HG03039 (cell line): ENCODE data around the gene FBN3.

Source experiments
- ATAC-seq: cut with Tn5 transposase; IDR thresholded peaks from one replicate; pipeline ENCODE4 v1.9.1; 2021; ENCODE audit warnings: mild to moderate bottlenecking, moderate library complexity; ENCODE audit not compliant: unreplicated experiment

The FBN3 gene

DNA sequence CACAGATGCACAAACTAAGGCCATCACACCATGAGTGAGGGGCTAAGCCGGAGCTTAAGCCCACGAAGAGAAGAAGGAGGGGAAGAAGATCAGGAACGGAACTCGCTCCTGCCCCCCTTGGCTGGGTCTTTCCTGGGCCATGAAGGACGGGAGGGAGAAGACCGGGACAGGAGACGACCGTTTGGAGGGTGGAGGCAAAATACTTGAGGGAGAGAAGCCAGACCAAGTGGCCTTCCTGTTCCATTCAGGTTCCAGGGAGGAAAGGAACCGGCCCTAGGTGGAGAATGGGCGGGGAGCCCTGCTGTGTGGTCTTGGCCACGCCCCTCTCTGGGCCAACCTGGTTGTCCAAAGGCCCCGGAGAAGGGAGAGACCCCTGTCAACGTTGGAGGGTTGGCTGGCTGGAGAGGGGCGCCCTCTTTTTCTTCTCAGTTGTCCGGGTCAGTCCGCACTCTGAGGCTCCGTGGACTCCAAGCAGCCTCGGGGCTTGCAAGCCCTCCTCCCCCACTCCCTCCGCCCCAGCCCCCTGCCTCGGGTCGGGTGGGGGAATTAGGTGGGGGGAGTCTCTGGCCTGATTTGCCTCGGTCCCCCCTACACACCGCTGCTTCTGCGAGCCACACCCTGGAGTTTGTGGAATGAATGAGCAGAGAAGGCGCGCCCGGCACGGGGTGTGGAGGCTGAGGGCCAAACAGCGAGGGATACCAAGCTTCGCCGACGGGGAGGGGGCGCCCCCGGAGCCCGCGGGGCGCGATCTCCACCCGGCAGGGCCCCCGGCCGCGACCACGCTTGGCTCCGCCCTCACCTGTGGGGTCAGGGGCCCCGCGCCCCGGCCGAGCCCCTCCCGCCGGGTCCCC lies 757 bp downstream of the FBN3 start:
- ATAC-seq = no peak

DNA sequence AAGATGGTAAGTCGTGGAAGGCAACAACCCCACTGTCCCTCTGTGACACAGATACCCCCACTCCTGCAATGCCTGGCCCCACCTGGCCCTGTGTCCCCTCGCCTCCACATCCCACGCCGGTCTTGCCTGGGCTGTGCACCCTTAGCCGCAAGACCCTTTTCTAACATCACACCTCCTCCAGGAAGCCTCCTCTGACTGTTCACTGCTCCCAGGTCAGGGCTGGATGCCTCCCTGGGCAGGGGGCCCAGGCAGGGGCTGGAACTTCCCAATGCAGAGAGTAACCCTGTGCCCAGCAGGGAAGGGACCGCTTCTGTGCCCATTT lies 1.3 kb downstream of the FBN3 start:
- no peak for ATAC-seq

DNA sequence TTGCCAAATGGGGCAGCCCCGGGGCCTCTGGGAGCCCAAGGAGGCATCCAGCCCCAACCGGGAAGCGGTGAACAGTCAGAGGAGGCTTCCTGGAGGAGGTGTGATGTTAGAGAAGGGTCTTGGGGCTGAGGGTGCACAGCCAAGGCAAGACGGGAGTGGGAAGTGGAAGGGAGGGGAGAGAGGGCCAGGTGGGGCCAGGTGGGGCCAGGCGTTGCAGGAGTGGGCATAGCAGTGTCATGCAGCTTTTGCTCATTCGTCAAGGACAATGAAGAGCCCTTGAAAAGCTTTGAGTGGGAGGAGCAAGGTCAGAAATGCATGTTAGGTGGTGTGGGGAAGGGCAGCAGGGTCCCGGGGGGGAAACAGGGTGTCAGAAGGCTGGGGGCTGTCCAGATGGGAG lies 1.8 kb downstream of the FBN3 start:
- ATAC-seq = no peak

DNA sequence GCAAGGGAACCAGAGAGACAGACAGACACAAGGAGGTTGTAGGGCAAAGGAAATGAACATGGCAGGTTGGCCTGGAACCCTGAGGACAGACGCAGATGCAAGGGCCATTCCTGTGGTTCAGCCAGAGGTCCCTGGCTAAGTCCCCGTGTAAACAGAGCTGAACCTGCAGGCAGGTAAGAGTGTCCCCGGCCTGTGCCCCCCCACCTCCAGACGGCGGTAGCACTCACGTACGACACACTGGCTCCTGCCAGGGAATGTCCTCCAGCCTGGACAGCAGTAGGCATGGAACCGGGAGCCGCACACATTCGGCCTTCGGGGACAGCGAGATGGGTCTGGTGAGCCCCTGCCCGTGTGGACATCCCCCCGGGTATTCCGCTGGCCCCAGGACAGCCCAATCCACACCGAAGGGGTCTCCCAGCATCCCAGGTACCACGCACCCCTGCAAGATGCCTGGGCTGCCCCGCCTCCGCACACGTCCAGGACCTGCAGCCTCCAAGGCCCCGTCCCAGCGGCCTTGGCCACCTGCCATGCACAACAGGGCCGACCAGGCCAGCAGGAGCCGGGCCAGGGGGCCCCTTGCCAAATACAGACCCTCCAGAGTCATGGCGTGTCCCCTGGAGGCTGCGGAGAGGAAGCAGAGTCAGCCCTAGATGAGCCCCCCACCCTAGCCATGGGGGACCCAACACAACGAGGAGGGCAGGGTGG lies 2.4 kb downstream of the FBN3 start:
- no peak for ATAC-seq

DNA sequence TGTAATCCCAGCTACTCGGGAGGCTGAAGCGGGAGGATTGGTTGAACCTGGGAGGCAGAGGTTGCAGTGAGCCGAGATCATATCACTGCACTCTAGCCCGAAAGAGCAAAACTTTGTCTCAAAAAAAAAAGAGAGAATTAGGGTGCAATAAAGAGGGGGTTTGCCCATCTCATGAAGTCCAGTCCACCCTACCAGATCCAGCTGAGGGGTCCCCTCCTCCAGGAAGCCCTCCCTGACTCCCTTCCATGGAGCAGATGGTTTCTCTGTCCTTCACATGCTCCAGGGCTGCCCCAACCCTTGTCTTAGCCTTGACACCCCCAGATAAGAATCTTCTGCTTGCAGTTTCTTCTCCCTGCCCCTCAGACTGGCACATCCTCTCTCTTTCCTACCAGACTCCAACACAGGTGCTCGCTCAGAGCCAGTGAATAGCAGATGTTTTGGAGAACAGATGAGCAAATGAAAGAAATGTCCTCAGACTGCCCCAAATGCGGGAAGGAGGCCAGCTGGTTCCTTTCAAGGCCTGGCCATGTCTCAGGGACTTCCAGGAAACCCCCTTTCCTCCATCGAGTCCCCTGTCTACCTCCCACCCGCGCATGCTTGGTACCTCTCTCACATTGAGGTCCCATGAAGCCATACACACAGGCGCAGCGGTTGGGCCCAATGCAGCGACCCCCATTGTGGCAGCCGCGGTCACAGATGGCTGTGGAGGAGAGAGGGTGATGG lies 5.0 kb downstream of the FBN3 start:
- ATAC-seq = no peak

DNA sequence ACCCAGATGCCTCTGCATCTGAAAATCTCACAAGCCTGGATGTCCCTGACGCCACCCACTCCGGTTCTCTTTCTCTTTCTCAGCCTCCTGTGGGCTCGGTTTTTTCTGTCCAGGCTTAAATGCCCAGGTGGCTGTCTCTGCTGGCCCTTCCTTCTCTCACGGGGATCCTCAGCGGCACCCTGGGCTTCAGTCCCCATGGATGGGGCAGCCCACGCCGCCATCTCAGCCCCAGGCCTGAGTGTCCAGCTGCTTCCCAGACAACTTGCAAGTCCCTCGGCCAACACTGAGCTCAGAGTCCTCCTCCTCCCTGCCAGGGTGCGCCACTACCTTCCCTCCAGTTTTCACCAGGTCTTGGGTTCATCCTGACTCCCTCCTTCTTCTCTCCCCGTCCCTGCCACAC lies 6.4 kb downstream of the FBN3 start:
- no peak for ATAC-seq

DNA sequence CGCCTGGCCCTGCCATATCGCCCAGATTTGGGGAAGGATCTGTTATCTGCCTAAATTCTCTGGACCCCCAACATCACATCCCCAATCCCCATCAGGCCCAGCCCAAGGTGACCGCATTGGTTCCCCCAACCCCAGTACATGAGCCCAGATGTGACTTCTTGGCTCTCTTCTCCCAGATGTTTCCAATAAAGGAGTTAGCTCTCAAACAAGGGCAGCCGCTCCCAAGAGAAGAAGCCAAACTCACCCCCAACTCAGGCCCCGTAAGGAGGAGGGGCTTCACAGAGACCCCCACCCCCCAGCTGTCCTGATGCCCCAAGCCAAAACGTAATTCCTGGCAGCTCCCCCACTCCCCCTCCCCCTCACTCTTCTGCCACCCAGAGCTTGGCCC lies 6.9 kb downstream of the FBN3 start:
- no peak for ATAC-seq

DNA sequence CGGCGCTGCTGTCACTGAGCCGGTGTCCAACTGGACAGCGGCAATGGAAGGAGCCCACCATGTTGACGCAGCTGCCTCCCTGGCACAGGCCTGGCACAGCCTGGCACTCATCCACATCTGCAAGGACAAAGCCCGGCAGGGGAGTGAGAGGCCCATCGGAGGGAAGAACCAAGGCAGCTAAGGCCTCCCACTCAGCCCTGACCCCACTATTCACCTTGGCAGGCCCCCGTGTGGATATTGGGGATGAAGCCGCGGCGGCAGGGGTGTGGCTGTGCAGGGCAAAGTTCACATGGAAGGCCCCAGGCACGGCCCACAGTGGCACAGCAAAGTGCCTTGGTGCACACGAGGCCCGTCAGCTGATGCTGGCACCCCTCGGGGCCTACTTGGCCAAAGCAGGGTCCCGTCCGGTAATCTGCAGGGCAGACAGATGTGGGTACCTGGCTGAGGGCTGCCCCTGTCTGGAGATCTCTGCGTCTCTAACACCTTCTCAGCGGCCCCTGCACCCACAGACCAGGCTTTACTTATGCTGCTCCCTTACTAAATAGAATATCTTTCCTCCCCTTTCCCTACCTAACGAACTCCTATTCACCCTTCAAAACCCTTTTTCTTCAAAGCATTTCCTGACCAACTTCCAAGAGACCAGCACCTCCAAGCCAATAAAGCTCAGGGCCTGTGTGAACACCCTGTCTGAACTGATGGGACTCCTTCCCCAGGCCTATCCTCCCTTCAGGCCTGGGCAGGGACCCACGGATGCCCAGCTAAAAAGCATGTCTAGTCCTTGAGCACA lies 7.5 kb downstream of the FBN3 start:
- ATAC-seq = no peak

DNA sequence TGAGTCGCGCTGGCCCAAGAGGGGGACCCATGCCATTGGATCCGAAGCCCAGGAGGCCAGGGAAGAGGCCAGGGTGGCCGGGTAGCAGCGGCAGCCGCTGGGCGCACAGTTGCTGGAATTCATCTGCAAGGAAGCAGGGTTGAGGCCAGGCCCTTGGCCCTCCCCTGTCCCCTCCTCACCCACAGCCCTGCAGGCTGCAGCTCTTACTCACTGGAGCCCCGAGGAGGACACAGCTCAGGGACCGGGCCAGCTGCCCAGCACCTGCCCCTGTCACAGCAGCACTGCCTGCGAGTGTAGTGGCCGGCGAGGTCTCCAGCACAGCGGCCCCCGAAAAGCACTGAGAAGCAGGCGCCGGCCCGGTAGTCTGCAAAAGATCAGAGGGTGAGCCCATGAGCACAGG lies 11.2 kb downstream of the FBN3 start:
- no peak for ATAC-seq

DNA sequence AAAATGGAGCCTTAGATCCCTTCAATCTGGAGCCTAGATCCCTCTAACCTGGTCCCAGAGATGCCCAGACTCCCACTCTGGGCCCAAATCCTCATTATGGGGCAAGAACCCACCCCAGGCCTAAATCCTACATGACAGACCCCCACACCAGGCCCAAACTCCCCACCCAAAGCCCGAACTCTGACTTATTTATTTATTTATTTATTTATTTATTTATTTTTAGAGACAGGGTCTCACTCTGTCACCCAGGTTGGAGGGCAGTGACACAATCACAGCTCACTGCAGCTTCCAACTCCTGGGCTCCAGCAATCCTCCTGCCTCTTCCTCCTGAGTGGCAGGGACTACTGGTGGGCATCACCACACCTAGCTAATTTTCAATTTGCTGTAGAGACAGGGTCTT lies 12.0 kb downstream of the FBN3 start:
- no peak for ATAC-seq

DNA sequence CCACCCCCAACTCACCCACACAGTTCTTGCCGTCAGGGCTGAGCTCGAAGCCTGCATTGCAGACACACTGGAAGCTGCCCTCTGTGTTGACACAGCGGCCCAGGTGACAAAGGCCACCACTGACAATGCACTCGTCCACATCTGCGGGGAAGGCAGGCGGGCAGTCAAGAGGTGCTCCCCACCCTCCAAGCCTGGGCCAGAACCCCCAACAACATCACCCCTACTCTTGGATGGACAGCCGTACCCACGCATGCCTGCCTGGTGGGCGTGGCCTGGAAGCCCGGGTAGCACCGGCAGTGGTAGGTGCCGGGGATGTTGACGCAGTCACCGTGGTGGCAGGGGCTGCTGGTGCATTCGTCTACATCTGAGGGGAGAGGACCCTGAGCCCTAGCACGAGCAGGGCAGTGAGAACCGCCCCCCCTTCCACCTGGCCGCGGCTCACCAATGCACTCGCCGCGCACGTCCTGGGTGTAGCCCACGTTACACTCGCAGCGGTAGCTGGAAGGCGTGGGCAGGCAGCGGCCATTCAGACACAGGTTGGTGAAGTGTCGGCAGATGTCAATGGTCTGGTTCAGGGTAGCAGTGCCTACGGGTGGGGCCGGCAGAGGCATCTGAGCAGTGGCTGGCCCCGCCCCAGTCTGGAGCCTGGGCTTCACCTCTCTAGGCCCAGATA lies 13.3 kb downstream of the FBN3 start:
- no peak for ATAC-seq

DNA sequence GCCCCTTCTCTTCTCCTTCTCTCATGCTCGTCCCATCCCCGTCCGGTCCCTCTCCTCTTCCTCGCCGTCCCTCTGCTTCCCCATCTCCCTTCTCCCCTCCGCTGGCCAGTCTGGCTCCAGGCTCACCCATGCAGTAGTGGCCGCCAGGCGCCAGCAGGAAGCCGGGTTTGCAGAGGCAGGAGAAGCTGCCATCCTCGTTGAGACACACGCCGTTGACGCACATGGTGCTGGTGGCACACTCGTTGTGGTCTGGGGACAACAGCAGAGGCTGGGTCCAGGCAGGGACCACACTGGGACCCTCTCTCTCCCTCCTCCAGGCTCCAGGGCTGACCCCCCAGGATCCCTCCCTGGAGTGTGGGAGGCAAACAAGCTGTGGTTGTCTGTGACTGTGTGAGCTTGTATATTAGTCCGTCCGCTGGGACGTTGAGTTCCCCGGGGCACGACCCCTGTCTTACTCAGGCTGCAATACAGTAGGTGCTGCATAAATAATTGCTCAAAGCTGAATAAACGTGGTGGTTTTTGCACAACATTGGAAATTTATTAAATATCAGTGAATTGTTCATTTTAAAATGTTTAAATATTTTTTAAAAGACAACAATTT lies 16.4 kb downstream of the FBN3 start:
- no peak for ATAC-seq

DNA sequence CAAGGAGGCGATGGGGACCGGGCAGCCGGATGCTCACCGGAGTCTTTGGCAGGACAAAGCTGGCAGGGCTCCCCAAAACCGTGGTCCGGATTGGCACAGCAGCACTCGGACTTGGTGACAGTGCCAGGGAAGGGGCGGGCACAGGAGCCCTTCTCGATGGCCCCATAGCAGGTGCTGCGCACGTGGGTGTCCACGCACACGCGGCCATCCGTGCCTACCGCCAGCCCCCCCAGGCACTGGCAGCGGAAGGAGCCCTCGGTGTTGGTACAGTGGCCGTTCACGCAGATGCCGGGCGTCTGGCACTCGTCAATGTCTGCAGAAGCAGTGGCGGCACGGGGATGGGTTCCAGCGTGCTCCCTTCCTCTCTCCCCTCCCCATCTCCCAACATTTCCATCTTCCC lies 17.9 kb downstream of the FBN3 start:
- ATAC-seq = no peak

DNA sequence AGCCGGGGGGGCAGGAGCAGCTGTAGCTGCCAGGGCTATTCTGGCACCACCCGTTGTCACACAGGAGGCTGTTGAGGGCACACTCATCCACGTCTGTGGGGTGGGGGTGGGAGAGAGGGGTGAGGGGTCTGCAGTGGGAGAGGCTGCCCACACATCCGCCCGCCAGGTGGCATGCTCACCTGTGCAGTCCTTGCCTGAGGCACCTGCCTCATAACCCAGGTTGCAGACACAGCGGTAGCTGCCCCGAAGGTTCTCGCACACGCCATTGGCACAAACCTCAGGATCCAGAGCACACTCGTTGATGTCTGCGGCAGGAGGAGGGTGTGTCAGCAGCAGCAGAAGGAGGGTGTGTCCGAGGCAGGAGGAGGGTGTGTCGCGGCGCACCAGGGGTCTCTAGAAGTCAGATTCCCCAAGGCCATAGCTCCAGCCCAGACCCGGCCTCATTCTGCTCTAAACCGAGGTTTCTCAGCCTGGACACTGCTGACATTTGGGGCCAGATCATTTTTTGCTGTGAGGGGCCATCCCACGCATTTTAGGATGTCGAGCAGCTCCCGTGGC lies 20.3 kb downstream of the FBN3 start:
- no peak for ATAC-seq

DNA sequence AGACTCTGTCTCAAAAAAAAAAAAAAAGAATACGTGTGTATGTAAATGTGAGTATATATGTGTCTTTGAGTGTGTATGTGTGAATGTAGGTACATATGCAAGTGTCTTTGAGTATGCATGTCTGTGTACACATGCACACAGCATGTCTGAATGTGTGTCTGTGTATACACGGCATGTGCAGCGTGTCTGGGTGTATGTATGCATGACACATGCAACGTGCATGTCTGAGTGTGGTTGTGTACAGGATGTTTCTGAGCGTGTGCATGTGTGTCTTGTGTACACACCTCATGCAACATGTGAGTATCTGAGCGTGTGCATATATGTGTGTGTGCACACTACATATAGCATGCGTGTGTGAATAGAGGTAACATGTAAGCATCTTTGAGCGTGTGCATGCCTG lies 20.8 kb downstream of the FBN3 start:
- ATAC-seq = no peak

DNA sequence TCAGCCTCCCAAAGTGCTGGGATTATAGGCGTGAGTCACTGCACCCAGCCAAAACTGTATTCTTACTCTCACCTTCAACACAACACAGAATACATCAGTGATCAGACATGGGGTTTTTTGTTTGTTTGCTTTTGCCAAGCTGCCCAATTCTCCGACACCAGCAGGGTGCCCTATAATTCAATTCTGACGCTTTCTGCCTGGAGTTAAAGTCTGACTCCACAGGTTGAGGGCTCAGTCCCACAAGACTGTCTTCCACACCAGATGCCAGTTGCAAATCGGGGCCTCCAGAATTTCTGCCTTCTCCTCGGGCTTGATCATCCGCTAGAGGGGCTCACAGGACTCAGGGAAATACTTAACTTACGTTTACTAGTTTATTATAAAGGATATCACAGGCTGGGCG lies 22.1 kb downstream of the FBN3 start:
- no peak for ATAC-seq

DNA sequence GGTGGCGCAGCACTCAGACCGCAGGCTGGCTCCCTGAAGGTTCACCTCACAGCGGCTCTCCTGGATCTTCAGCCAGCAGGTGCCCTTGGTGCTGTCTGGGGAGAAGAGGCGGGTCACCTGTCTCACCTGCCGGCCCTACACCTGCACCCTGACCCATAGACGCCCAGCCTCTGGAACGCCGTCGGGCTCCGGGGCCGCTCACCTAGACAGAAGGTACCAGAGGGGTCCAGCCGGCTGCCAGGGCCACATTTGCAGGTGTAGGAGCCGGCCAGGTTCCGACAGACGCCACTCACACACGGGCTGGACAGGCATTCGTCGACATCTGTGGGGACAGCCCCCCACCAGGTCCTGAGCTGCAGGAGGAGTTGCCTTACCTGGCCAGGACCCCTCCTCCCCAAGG lies 22.9 kb downstream of the FBN3 start:
- no peak for ATAC-seq

DNA sequence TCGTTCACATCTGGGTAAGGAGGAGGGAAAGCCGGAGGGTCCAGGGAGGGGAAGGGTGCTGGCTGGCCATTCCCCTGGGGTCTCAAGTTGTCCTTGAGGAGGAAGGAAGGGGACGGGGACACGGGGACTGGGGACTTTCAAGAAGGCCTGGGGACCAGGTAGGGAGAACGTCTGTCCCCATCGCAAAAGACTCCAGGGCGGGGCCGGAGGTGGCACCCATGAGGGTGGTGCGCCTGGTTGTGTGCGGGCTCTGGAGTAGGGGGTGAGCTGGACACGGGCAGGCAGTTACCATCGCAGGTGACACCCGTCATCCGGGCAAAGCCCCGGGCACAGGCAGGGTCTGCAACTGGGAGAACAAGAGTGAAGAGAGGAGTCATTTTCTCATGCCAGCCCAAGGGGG lies 23.4 kb downstream of the FBN3 start:
- ATAC-seq = no peak

DNA sequence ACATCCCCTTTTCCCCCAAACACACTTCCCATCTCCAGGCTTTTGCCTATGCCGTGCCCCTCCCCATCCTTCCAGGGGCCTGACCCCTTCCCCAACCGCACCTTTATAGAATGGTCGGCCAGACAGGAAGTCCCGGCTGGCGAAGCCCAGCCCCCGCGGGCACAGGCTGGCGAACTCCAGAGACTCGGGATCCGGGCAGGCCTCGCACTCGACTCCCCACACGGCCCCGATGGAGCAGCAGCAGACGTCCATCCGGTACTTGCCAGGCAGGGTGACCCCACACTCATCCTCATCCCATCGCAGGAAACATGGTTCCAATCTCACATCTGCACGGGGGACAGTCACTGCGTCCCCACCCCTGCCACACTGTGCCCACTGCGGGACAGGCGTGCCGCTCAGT lies 25.7 kb downstream of the FBN3 start:
- no peak for ATAC-seq
